HG02610 (cell line): Measurements from ENCODE around the gene TBL3.
"Not testable (repeated sequence)": the region's sequence is repeated elsewhere in the genome, so short reads cannot be mapped to it uniquely, and the experiment has no call there.

Source experiments
- ATAC-seq: cut with Tn5 transposase; IDR thresholded peaks from one replicate; pipeline ENCODE4 v1.9.1; 2021; ENCODE audit warnings: mild to moderate bottlenecking, moderate library complexity; ENCODE audit not compliant: unreplicated experiment

Gene TBL3

GRCh38 chr16:1942810-1943726, 28.8 kb upstream of the TBL3 start, which contains the start of gene MSRB1:
MSRB1 (minus strand) TSS chr16:1943199; CDS start chr16:1943156, 43 bp downstream.
- ATAC-seq: peak; percentile 86

- no peak for ATAC-seq
Measured at GRCh38 chr16:1944612-1945199, 27.1 kb upstream of the TBL3 start.

GRCh38 chr16:1945559-1946391, 26.1 kb upstream of the TBL3 start:
- no peak for ATAC-seq

- ATAC-seq: no peak
Measured at GRCh38 chr16:1946495-1947368, 25.1 kb upstream of the TBL3 start.

- ATAC-seq: no peak
Measured at GRCh38 chr16:1947369-1947670, 24.5 kb upstream of the TBL3 start.

GRCh38 chr16:1949507-1949906, 22.3 kb upstream of the TBL3 start:
- ATAC-seq: no peak

- no peak for ATAC-seq
Measured at GRCh38 chr16:1950047-1950446, 21.8 kb upstream of the TBL3 start.

GRCh38 chr16:1950559-1950958, 21.3 kb upstream of the TBL3 start:
- ATAC-seq: no peak

GRCh38 chr16:1953734-1954133, 18.1 kb upstream of the TBL3 start:
- ATAC-seq: no peak

- ATAC-seq: not testable (repeated sequence)
Measured at GRCh38 chr16:1957434-1958142, 14.3 kb upstream of the TBL3 start.

- ATAC-seq: not testable (repeated sequence)
Measured at GRCh38 chr16:1958143-1958491, 13.7 kb upstream of the TBL3 start.

- ATAC-seq: no peak
Measured at GRCh38 chr16:1958715-1959268, 13.1 kb upstream of the TBL3 start.

- peak; percentile 71 for ATAC-seq
Measured at GRCh38 chr16:1959269-1960039, 12.4 kb upstream of the TBL3 start, which contains the start of gene NDUFB10. NDUFB10 (plus strand) TSS chr16:1959538; CDS start chr16:1959625, 87 bp downstream.

- no peak for ATAC-seq
Measured at GRCh38 chr16:1960665-1961630, 10.9 kb upstream of the TBL3 start.

- ATAC-seq: no peak
Measured at GRCh38 chr16:1961651-1962067, 10.2 kb upstream of the TBL3 start.

GRCh38 chr16:1962161-1963153, 9.4 kb upstream of the TBL3 start:
- not testable (repeated sequence) for ATAC-seq
